Neural progenitor cell (in vitro differentiated cells): ENCODE measurements around the gene ATF5. TPM values are rescaled to one million over a fixed set of nuclear protein-coding genes. Genes with fewer than 3 reads are reported as not detected.

Experiments
- DNase-seq: peaks from one replicate; pipeline ENCODE4 v3.0.0-alpha.2; 2016; ENCODE audit warnings: low spot score
- H2AFZ ChIP-seq: fragments of 200-600 bp; sonication (generic); replicated peaks from 2 replicates; pipeline ENCODE4 v1.6.1; 2016; ENCODE audit warnings: antibody characterized with exemption
- H3F3A ChIP-seq: fragments of 200-600 bp; sonication (generic); 2 replicates; pipeline ENCODE4 v1.6.1; 2016; ENCODE audit warnings: antibody characterized with exemption, low read depth
- H3K27ac ChIP-seq: fragments of 200-600 bp; sonication (generic); 2 replicates; pipeline ENCODE4 v1.5.1; 2016; ENCODE audit warnings: mild to moderate bottlenecking
- H3K27me3 ChIP-seq: fragments of 200-600 bp; sonication (generic); 2 replicates; pipeline ENCODE4 v1.6.1; 2016; ENCODE audit warnings: mild to moderate bottlenecking, moderate library complexity
- H3K36me3 ChIP-seq: fragments of 200-600 bp; sonication (generic); 2 replicates; pipeline ENCODE4 v1.5.1; 2016
- H3K4me1 ChIP-seq: fragments of 200-600 bp; sonication (generic); 2 replicates; pipeline ENCODE4 v1.6.1; 2016; ENCODE audit warnings: mixed run types
- H3K4me2 ChIP-seq: fragments of 200-600 bp; sonication (generic); 2 replicates; pipeline ENCODE4 v1.6.1; 2016
- H3K4me3 ChIP-seq: fragments of 200-600 bp; sonication (generic); 2 replicates; pipeline ENCODE4 v1.5.1; 2016
- H3K79me2 ChIP-seq: fragments of 200-600 bp; sonication (generic); 2 replicates; pipeline ENCODE4 v1.6.1; 2016; ENCODE audit warnings: low read depth
- H3K9ac ChIP-seq: fragments of 200-600 bp; sonication (generic); 2 replicates; pipeline ENCODE4 v1.6.1; 2016
- H3K9me3 ChIP-seq: fragments of 200-600 bp; sonication (generic); 2 replicates; pipeline ENCODE4 v1.5.1; 2016; ENCODE audit warnings: low read depth
- H4K20me1 ChIP-seq: fragments of 200-600 bp; sonication (generic); 2 replicates; pipeline ENCODE4 v1.6.1; 2016; ENCODE audit warnings: low read depth
- H3K27ac Mint-ChIP-seq: 3 replicates; pipeline ENCODE4 v1.8.0; 2021; ENCODE audit warnings: mixed read lengths
- H3K27me3 Mint-ChIP-seq: 2 replicates; pipeline ENCODE4 v1.8.0; 2022; ENCODE audit warnings: low read depth, mild to moderate bottlenecking, inconsistent platforms, moderate library complexity, mixed read lengths; ENCODE audit not compliant: insufficient read depth
- H3K36me3 Mint-ChIP-seq: 3 replicates; pipeline ENCODE4 v1.8.0; 2021; ENCODE audit warnings: mixed read lengths
- H3K4me1 Mint-ChIP-seq: 3 replicates; pipeline ENCODE4 v1.8.0; 2021; ENCODE audit warnings: mixed read lengths
- H3K4me3 Mint-ChIP-seq: 3 replicates; pipeline ENCODE4 v1.8.0; 2021; ENCODE audit warnings: mild to moderate bottlenecking, moderate library complexity, mixed read lengths
- H3K9me3 Mint-ChIP-seq: 3 replicates; pipeline ENCODE4 v1.8.0; 2020; ENCODE audit warnings: mixed read lengths
- CTCF ChIP-seq: fragments of 200-600 bp; sonication (generic); IDR thresholded peaks from 2 replicates; pipeline ENCODE4 v1.5.1; 2017; ENCODE audit warnings: antibody characterized with exemption, mild to moderate bottlenecking
- EZH2 ChIP-seq: fragments of 200-600 bp; sonication (generic); IDR thresholded peaks from 2 replicates; pipeline ENCODE4 v1.6.1; 2017; ENCODE audit warnings: antibody characterized with exemption, mild to moderate bottlenecking, moderate library complexity
- EZH2phosphoT487 ChIP-seq: fragments of 200-600 bp; sonication (generic); IDR thresholded peaks from 2 replicates; pipeline ENCODE4 v1.6.1; 2017; ENCODE audit warnings: antibody characterized with exemption
- total RNA-seq: library from RNA; depleted of rRNA; stranded (reverse); fragments of >200 nt; gene quantifications from 2 replicates; pipeline ENCODE4 v1.2.3, GENCODE V29; 2015; ENCODE audit warnings: low replicate concordance

Gene ATF5
- total RNA-seq, 1 donor from 2014 or later = 1.6 TPM

DNA sequence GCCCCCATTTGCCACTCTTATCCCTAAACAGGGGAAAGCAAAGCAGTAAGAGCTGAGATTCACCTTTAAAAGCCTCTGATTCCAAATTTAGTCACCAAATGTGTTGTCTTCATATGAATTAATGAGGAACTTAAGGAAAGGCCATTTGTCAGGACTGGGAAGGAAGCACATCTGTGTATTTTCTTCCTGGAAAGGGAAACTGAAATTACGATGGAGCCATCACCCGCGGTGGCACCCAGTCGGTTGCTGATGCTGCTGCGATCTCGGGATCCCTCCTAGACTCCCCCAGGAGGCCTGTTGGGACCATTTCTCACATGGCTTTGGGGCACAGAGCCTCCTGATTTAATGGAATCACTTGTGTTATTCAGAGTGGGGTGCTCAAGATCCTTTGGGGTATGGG lies 24.9 kb upstream of the ATF5 start:
- H3K27me3 Mint-ChIP-seq = peaks cover 8% of the 10 kb centered on the region
- no peak overlapping the region for H3K27ac Mint-ChIP-seq
- TF ChIP-seq EZH2phosphoT487 = no peak
- no peak for TF ChIP-seq EZH2
- no peak for TF ChIP-seq CTCF

DNA sequence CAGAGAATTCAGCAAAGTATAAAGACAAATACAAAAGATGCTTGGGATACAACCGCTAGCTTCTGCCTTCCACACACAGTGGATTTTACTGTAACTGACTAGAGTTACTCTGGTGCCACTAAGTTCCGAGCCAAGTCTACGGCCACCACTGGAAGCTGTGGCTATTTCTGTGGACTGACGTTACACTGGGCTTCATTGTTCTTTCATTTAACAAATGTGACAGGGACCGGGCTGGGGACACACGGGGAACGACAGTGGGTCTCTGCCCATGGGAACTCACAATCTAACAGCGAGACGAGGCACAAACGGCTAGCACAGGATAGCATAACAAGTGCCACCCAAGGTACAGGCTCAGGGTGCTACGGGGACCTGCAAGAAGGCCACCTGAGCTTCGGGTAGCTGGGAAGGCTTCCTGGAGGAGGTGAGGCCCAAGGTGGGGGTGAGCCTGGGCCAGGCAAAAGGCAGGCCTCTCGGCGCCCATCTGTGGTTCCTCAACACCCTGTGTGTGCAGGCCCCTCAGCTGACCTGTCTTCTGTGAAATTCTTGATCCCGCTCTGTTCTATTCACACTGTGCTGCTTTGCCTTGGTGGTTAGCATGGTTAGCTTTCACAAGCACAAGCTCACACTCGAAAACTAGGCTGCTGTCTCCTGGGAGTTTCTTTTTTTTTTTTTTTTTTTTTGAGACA lies 22.0 kb upstream of the ATF5 start:
- Histone ChIP-seq H3K4me3 (no peak overlapping the region), H3K4me1 (no peaks in the 10 kb centered on the region), H3K9me3 (no peaks in the 10 kb centered on the region), H3K79me2 (peaks cover 13% of the 10 kb centered on the region), H3K9ac (no peak overlapping the region), H3K4me2 (no peak overlapping the region), H3K27ac (no peak overlapping the region), H3F3A (peaks cover 8% of the 10 kb centered on the region), H3K27me3 (no peaks in the 10 kb centered on the region), H3K36me3 (no peaks in the 10 kb centered on the region), H4K20me1 (peaks cover 56% of the 10 kb centered on the region), H2AFZ (no peak overlapping the region)
- peaks cover 25% of the 10 kb centered on the region for H3K36me3 Mint-ChIP-seq
- TF ChIP-seq EZH2 = no peak
- TF ChIP-seq EZH2phosphoT487 = no peak
- H3K27me3 Mint-ChIP-seq = peaks cover 9% of the 10 kb centered on the region
- DNase-seq = no peak
- H3K4me3 Mint-ChIP-seq = no peak overlapping the region
- peaks cover 3% of the 10 kb centered on the region for H3K4me1 Mint-ChIP-seq
- no peak overlapping the region for H3K27ac Mint-ChIP-seq
- no peaks in the 10 kb centered on the region for H3K9me3 Mint-ChIP-seq

More for the DNA sequence above, 24.9 kb upstream of the ATF5 start:
- Mint-ChIP-seq H3K9me3 (no peaks in the 10 kb centered on the region), H3K4me3 (no peak overlapping the region), H3K36me3 (peaks cover 18% of the 10 kb centered on the region), H3K4me1 (no peaks in the 10 kb centered on the region)
- peaks cover 29% of the 10 kb centered on the region for H4K20me1 ChIP-seq
- peaks cover 8% of the 10 kb centered on the region for H3F3A ChIP-seq
- H3K79me2 ChIP-seq = no peaks in the 10 kb centered on the region
- H3K4me2 ChIP-seq = no peak overlapping the region
- no peaks in the 10 kb centered on the region for H3K4me1 ChIP-seq
- H3K36me3 ChIP-seq = no peaks in the 10 kb centered on the region
- no peaks in the 10 kb centered on the region for H3K9me3 ChIP-seq
- no peaks in the 10 kb centered on the region for H3K27me3 ChIP-seq
- no peak overlapping the region for H2AFZ ChIP-seq
- no peak overlapping the region for H3K4me3 ChIP-seq
- no peak overlapping the region for H3K9ac ChIP-seq
- DNase-seq = no peak
- H3K27ac ChIP-seq = no peak overlapping the region

DNA sequence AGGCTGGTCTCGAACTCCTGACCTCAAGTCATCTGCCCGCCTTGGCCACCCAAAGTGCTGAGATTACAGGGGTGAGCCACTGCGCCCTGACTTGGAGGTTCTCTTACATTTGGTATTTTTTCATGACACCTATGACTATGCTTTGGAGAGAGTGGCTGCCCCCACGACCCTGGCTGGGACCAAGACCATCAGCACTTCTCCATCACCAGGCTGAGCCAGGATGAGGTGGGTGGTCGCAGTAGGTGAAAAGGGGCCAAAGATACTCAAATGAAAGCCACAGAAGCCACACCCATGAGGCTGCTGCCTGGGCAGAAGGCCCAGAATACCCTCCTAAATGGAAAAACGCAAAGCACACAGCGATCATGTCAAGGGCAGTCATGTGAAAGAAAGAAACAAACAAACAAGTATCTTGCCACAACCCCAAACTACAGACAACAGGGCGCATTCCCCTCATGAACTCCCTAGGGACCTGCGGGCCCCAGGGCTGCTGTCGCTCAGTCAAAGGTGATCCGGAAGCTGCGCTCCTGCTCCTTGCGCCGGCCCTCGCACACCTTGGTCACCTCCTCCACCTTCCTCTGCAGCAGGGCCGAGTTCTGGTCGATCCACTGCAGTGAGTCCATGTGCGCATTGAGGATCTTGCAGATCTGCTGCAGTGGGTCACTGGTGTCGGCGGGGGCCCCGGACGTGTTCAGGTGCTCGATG lies 21.1 kb upstream of the ATF5 start:
- Histone ChIP-seq H3K4me2 (no peak overlapping the region), H3K27ac (no peak overlapping the region), H3K4me1 (no peaks in the 10 kb centered on the region), H4K20me1 (peaks cover 60% of the 10 kb centered on the region), H3K27me3 (no peaks in the 10 kb centered on the region), H3K4me3 (no peak overlapping the region), H3K9ac (no peak overlapping the region), H3K79me2 (peaks cover 21% of the 10 kb centered on the region), H3F3A (peaks cover 8% of the 10 kb centered on the region), H2AFZ (no peak overlapping the region), H3K36me3 (no peaks in the 10 kb centered on the region), H3K9me3 (no peaks in the 10 kb centered on the region)
- DNase-seq = no peak
- H3K27me3 Mint-ChIP-seq = peaks cover 12% of the 10 kb centered on the region
- H3K4me1 Mint-ChIP-seq = peaks cover 3% of the 10 kb centered on the region
- TF ChIP-seq EZH2phosphoT487 (no peak), CTCF (no peak), EZH2 (no peak)
- no peak overlapping the region for H3K4me3 Mint-ChIP-seq
- no peak overlapping the region for H3K27ac Mint-ChIP-seq
- no peaks in the 10 kb centered on the region for H3K9me3 Mint-ChIP-seq
- H3K36me3 Mint-ChIP-seq = peaks cover 25% of the 10 kb centered on the region
